ENCODE data around the gene CTNND2.
"Not testable (repeated sequence)": the region's sequence is repeated elsewhere in the genome, so short reads cannot be mapped to it uniquely, and the experiment has no call there.

CTNND2 gene

GRCh38 chr5:11037941-11038340 is 866.3 kb downstream of the CTNND2 start:
- DNase-seq (ENCODE audit: low read depth in 2 of 2): no peak

GRCh38 chr5:11037080-11037479 is 867.2 kb downstream of the CTNND2 start:
- DNase-seq (ENCODE audit: low read depth in 2 of 2): no peak

GRCh38 chr5:11030671-11031070 is 873.6 kb downstream of the CTNND2 start:
- DNase-seq (ENCODE audit: low read depth in 2 of 2): no peak

DNA sequence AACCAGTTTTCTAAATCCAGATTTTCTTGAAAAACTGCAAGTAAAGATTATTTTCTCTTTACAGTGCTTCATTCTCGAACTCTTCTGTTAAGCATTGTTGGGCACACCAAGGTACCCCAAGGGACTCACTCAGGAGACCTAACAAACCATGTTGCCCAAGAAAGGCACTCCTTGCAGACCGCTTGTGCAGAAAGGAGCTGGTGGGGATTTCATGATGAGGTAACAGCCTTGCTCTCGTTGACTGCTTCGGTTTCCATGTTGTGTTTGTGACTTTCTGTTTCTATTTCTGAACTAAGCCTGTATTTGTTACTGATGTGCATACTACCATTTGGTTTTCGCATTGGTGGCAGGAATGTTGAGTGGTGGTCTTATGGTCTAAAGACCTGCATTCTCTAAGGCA is 876.6 kb downstream of the CTNND2 start:
- DNase-seq (ENCODE audit: low read depth in 2 of 2): no peak

GRCh38 chr5:11026543-11026942 is 877.7 kb downstream of the CTNND2 start:
- DNase-seq (ENCODE audit: low read depth in 2 of 2): no peak

- no peak for DNase-seq (ENCODE audit: low read depth in 2 of 2)
Observed at GRCh38 chr5:11023945-11024344, 880.3 kb downstream of the CTNND2 start.

DNA sequence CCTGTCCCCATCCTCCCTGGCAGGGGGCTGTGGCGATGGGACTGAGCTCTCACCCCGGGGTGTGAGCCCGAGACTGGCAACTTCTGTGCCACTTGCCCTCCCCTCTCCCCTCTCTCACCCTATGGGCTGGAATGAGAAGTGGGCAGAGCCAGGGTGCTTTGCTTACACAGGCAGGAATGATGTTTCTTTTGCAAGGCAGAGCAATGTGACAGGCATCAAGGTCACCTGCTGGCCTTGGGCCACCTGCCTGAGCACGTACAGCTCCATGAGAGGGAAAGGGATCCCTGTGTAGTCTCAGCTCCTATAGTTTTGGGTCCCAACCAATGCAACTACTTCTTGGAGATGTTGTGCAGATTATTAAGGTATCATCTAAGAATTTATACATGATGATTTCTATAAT is 890.5 kb downstream of the CTNND2 start:
- DNase-seq (ENCODE audit: low read depth in 2 of 2): no peak

- no peak for DNase-seq (ENCODE audit: low read depth in 2 of 2)
Observed at GRCh38 chr5:11012295-11012694, 892.0 kb downstream of the CTNND2 start.

DNA sequence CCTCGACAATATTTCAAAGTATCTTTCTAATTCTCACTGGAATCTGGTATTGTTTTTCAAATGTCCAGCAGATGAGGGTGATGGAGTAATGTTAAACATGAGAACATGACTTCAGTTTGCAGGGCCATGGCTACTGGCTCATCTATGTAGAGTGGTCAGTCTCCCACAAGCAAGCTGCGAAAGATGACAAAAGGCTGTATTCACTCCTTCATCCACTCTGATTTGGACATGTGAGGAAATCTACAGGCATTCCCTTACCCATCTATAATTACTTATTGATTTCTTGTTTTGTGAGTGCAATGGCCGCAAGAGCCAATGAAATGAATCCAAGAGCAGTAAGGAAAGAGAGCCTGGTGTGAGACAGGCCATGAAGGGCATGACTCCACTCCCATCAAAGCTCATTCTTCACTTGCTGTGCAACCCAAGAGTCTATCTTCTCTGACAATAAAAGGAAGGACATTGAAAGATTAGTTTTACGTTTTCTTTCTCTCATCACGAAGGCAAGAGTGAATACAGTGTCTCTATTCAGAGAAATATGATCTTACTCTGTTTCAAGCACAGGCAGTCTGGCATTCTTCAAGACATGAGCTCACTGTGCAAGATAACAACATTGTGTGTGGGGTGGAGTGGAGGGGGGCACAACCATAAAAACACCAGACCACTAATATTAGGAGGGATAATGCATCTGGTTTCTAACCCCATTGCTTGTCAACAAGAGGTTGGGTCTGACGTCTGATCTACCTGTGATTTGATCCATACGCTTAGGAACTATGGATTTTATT is 893.6 kb downstream of the CTNND2 start:
- no peak for DNase-seq (ENCODE audit: low read depth in 2 of 2)

DNA sequence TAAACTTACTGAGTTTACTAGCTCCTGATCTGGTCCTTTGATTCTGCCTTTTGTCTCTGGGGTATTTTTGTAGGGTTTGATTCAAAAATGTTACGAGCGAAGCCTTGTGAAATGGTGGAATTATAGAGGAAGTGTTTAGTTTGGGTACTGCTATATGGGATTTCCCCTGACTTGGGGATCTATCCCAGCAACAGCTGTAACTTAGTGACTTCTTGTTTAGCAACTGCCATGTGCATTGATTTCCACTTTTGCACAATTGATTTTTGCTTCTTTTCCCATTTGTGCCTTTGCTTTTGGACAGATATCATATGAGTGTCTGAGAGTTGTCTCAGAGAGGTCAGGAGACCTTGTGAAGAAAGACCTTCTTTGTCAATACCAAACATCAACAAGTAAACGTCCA is 894.7 kb downstream of the CTNND2 start:
- no peak for DNase-seq (ENCODE audit: low read depth in 2 of 2)

- no peak for DNase-seq (ENCODE audit: low read depth in 2 of 2)
Observed at GRCh38 chr5:11007269-11007870, 896.9 kb downstream of the CTNND2 start.

DNA sequence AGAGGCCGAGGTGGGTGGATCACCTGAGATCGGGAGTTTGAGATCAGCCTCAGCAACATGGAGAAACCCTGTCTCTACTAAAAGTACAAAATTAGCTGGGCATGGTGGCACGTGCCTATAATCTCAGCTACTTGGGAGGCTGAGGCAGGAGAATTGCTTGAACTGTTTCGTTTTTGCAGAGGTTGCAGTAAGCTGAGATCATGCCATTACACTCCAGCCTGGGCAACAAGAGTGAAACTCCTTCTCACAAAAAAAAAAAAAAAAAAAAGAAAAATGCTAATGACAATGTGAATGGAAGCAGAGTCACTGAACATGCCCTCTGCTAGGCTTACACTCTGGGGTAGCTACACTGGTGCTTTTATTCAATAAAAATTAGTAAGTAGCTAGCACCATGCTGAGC is 899.7 kb downstream of the CTNND2 start:
- not testable (repeated sequence) for DNase-seq (ENCODE audit: low read depth in 2 of 2)

DNA sequence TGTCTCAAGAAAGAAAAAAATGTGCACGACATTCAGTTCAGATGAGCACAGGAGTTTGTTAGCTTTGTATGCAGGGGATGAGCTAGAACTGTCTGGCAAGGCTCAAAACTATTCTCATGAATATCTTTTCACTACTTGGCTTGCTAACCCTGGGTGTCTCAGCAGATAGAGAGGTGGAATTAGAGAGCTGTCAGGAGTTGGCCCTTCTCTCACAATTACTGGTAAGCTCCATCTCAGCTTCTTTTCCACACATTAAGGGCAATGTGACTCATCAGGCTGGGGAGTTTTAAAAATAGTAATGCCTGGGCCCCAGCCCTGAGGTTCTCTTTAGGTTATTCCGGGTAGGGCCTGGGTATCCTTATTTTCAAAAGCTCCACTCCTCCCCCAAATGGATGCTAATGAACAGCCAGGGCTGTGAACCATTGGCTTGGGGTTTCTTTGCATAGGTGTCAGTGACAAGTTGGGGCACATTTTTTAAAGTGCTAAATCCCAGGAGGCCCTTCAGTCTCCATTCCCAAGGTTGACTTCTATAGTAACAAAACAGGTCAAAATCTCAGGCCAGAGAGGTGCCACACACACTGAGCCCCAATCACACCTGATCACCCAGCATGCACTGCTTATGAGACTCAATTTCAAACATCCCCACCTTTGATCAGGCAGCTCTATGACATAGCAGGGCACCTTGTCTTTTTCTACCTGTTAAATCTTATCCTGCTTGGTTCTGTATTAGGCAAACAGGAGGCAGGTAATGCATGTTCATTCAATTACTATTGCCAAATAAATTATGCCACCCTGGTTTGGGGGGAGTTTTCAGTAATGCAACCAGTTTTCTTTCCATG is 903.5 kb downstream of the CTNND2 start:
- no peak for DNase-seq (ENCODE audit: low read depth in 2 of 2)

GRCh38 chr5:10999714-11000113 is 904.5 kb downstream of the CTNND2 start:
- DNase-seq (ENCODE audit: low read depth in 2 of 2): no peak

DNA sequence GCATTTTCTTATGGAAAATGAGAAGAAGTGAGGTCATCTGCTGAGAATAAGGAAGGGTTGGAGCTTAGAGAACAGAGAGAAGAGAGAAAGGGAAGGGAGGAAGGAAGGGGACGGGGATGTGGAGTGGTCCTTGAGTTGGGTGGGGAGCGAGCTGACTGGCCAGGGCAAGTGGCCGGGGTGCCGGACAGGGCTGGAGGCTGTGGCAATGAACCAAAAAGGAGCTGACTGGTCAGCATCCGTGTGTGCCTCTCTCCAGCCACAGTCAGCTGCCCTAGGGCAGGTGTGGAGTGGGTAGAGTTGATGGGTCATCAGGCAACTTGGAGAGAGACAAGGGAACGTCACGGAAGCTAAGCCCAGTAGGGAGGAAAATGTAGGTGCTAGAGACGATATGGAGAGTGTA is 908.4 kb downstream of the CTNND2 start:
- DNase-seq (ENCODE audit: low read depth in 2 of 2): no peak

- DNase-seq (ENCODE audit: low read depth in 2 of 2): no peak
Observed at GRCh38 chr5:10994091-10994986, 909.9 kb downstream of the CTNND2 start.

DNA sequence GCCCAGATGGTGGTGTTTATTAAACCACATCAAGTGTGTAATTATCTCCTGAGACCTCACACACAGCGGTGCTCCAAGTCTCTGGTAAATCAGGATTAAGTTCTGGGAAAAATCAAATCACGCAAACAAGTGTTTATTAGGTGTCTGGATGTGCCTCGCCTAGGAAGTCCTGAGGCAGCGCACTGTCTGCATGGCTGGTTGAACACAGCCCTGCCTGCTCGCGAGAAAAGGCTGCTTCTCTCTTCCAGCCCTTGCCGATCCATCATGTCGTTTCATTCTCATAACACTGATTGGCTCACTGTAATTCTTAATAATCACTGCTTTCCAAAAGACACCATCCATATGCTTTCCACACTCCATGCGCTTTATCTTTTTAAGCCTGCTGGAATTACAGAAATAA is 913.6 kb downstream of the CTNND2 start:
- no peak for DNase-seq (ENCODE audit: low read depth in 2 of 2)

- DNase-seq (ENCODE audit: low read depth in 2 of 2): no peak
Observed at GRCh38 chr5:10989577-10990263, 914.5 kb downstream of the CTNND2 start.

- no peak for DNase-seq (ENCODE audit: low read depth in 2 of 2)
Observed at GRCh38 chr5:10988622-10989021, 915.6 kb downstream of the CTNND2 start.

GRCh38 chr5:10987925-10988504 is 916.2 kb downstream of the CTNND2 start:
- DNase-seq (ENCODE audit: low read depth in 2 of 2): peak; percentile 45 to 58
